C4-2B (cell line): ENCODE results near the gene VPREB1.
"Not testable (repeated sequence)": the region's sequence is repeated elsewhere in the genome, so short reads cannot be mapped to it uniquely, and the experiment has no call there.

Source experiments
- H3K27ac ChIP-seq: fragments of 450-650 bp; 2 replicates; pipeline ENCODE4 v1.5.1; 2017
- ZFX ChIP-seq: fragments of 450-650 bp; IDR thresholded peaks from 2 replicates; pipeline ENCODE4 v1.6.1; 2017
- TF ChIP-seq, protein P1 (sequence below): fragments of 450-650 bp; conservative IDR thresholded peaks from 2 replicates; pipeline ENCODE4 v1.5.1; 2017; ENCODE audit warnings: mild to moderate bottlenecking

The VPREB1 gene

DNA sequence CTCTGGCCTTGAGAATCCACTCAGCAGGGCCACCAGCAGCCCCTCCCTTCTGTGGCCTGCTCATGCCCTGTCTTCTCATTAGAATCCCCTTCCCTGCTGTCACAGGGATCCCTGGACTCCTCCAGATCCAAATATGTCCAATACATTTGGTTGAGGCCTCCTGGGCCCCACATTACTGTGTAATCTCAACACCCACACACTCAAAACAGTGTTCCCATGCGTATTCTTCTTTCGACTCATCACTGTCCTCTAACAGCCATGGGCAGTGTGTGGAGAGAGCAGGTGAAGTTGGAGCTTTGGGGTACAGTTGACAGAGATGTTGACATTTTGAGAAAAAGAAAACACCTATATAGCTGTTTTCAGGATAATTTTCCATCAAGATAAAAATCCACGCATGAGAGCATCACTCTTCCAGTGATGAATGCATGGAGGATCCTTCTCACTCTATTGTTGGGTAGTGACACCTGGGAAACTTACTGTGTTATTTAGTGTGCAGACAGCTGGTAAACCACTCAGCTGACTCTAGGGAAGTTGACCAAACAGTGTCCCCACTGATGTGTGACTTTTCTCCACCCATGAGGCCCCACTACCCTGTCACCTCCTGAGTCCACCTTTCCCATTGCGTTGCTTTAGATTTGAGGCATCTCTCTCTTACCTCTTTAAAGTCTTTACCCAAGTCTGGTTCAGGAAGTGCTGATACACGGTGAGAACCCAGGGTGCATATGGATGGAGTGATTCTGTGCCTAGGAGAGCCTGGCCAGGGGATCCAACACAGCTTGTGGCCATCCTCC is 28.7 kb upstream of the VPREB1 start:
- no peak overlapping the region for H3K27ac ChIP-seq
- no peak for TF ChIP-seq ZFX
- TF ChIP-seq, protein P1, sequence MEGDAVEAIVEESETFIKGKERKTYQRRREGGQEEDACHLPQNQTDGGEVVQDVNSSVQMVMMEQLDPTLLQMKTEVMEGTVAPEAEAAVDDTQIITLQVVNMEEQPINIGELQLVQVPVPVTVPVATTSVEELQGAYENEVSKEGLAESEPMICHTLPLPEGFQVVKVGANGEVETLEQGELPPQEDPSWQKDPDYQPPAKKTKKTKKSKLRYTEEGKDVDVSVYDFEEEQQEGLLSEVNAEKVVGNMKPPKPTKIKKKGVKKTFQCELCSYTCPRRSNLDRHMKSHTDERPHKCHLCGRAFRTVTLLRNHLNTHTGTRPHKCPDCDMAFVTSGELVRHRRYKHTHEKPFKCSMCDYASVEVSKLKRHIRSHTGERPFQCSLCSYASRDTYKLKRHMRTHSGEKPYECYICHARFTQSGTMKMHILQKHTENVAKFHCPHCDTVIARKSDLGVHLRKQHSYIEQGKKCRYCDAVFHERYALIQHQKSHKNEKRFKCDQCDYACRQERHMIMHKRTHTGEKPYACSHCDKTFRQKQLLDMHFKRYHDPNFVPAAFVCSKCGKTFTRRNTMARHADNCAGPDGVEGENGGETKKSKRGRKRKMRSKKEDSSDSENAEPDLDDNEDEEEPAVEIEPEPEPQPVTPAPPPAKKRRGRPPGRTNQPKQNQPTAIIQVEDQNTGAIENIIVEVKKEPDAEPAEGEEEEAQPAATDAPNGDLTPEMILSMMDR = no peak

- H3K27ac ChIP-seq = no peak overlapping the region
- no peak for TF ChIP-seq ZFX
- TF ChIP-seq, protein P1 = no peak
These were observed 28.1 kb upstream of the VPREB1 start for GRCh38 chr22:22216450-22216959.

- TF ChIP-seq, protein P1 = no peak
- no peak for TF ChIP-seq ZFX
- no peak overlapping the region for H3K27ac ChIP-seq
These were observed 26.3 kb upstream of the VPREB1 start for GRCh38 chr22:22218302-22218701.

- no peak for TF ChIP-seq ZFX
- TF ChIP-seq, protein P1 = no peak
- H3K27ac ChIP-seq = no peak overlapping the region
These were observed 25.2 kb upstream of the VPREB1 start for GRCh38 chr22:22219140-22219996.

- not testable (repeated sequence) for H3K27ac ChIP-seq
These were observed 23.5 kb upstream of the VPREB1 start for GRCh38 chr22:22221043-22221442.

DNA sequence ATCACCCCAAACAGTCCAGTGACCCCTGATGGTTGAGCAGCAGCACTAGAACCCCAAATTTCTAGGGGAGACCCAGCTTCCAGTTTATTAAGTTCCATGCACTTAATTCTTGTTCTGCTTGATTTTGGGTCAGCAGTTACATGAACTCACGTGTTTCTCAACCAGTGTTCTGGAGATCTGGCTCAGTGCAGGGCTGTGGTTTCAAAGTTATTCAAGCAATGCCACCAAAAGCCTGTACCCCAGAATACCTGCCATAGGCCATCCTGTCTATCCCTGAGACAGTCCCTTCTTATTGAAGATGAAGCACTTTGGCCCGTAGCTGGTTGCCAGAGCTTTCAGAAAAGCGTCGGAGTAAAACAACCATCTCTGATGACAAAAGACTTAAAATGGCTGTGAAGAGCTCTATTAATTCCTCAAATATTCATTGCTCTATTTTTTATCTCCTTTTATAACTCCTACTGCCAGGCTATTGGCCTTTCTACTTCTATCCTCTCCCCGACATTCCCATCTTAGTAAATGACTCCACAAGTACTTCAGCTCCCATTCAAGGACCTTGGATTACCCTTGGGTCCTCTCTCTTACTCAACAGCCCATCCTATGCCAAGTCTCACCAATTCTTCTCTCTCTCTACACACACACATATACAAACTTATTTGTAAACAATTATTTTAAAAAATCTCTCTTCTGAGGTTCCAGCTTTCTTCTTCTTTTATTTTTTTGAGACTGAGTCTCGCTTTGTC is 18.0 kb upstream of the VPREB1 start:
- no peak for TF ChIP-seq ZFX
- TF ChIP-seq, protein P1 = no peak
- H3K27ac ChIP-seq = no peak overlapping the region

- no peak for TF ChIP-seq ZFX
- TF ChIP-seq, protein P1 = no peak
- H3K27ac ChIP-seq = no peak overlapping the region
These were observed 16.2 kb upstream of the VPREB1 start for GRCh38 chr22:22228421-22228820.
